Peyer's patch (tissue), 4 donors: Measurements from ENCODE around the gene ACOX3.

Experiments
- POLR2A ChIP-seq, 2 donors: fragments of 450-650 bp; IDR thresholded peaks; one replicate each; pipeline ENCODE4 v1.5.1; 2017; ENCODE audit warnings: antibody characterized with exemption in 2 of 2, mild to moderate bottlenecking in 2 of 2, moderate library complexity in 2 of 2
- TF ChIP-seq, protein P1 (sequence below), 6 experiments: fragments of 450-650 bp in 4 of 6; fragments of 200-600 bp in 2 of 6; sonication (generic) in 1 of 6; IDR thresholded peaks; one replicate each; pipeline ENCODE4 v1.5.1; 2017 to 2019; ENCODE audit warnings: antibody characterized with exemption in 6 of 6, mild to moderate bottlenecking in 3 of 6, moderate library complexity in 1 of 6

DNA sequence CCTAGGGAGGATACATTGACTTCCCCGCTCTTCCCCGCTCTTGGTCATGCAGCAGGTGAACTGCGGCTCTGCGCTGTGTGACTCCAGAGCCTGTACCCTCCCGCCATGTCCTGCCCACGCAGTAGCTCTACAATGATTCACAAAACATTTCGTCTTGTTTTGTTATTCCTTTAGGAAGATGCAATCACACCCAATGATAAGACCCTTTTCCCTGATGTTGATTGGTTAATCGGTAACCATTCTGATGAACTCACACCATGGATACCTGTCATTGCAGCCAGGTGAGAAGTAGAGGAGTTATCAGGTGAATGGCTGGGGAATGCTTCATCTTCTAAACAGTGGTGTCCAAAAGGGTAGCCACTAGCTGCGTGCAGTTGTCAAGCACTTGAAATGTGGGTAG lies 23.3 kb upstream of the ACOX3 start:
- TF ChIP-seq, protein P1, sequence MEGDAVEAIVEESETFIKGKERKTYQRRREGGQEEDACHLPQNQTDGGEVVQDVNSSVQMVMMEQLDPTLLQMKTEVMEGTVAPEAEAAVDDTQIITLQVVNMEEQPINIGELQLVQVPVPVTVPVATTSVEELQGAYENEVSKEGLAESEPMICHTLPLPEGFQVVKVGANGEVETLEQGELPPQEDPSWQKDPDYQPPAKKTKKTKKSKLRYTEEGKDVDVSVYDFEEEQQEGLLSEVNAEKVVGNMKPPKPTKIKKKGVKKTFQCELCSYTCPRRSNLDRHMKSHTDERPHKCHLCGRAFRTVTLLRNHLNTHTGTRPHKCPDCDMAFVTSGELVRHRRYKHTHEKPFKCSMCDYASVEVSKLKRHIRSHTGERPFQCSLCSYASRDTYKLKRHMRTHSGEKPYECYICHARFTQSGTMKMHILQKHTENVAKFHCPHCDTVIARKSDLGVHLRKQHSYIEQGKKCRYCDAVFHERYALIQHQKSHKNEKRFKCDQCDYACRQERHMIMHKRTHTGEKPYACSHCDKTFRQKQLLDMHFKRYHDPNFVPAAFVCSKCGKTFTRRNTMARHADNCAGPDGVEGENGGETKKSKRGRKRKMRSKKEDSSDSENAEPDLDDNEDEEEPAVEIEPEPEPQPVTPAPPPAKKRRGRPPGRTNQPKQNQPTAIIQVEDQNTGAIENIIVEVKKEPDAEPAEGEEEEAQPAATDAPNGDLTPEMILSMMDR (IDR thresholded peaks at IDR 0.05) = no peak
- TF ChIP-seq POLR2A (IDR thresholded peaks at IDR 0.05) = no peak
